GM12874 (cell line): ENCODE measurements around the gene GIPC3.

Source experiments
- TF ChIP-seq, protein P1 (sequence below): IDR thresholded peaks from 2 replicates; pipeline ENCODE4 v1.5.1; 2011; ENCODE audit warnings: low read depth, mild to moderate bottlenecking, control low read depth, low read length, moderate library complexity; ENCODE audit not compliant: insufficient read depth

GIPC3 gene

GRCh38 chr19:3551792-3552095 lies 33.5 kb upstream of the GIPC3 start:
- TF ChIP-seq, protein P1, sequence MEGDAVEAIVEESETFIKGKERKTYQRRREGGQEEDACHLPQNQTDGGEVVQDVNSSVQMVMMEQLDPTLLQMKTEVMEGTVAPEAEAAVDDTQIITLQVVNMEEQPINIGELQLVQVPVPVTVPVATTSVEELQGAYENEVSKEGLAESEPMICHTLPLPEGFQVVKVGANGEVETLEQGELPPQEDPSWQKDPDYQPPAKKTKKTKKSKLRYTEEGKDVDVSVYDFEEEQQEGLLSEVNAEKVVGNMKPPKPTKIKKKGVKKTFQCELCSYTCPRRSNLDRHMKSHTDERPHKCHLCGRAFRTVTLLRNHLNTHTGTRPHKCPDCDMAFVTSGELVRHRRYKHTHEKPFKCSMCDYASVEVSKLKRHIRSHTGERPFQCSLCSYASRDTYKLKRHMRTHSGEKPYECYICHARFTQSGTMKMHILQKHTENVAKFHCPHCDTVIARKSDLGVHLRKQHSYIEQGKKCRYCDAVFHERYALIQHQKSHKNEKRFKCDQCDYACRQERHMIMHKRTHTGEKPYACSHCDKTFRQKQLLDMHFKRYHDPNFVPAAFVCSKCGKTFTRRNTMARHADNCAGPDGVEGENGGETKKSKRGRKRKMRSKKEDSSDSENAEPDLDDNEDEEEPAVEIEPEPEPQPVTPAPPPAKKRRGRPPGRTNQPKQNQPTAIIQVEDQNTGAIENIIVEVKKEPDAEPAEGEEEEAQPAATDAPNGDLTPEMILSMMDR, result no peak

DNA sequence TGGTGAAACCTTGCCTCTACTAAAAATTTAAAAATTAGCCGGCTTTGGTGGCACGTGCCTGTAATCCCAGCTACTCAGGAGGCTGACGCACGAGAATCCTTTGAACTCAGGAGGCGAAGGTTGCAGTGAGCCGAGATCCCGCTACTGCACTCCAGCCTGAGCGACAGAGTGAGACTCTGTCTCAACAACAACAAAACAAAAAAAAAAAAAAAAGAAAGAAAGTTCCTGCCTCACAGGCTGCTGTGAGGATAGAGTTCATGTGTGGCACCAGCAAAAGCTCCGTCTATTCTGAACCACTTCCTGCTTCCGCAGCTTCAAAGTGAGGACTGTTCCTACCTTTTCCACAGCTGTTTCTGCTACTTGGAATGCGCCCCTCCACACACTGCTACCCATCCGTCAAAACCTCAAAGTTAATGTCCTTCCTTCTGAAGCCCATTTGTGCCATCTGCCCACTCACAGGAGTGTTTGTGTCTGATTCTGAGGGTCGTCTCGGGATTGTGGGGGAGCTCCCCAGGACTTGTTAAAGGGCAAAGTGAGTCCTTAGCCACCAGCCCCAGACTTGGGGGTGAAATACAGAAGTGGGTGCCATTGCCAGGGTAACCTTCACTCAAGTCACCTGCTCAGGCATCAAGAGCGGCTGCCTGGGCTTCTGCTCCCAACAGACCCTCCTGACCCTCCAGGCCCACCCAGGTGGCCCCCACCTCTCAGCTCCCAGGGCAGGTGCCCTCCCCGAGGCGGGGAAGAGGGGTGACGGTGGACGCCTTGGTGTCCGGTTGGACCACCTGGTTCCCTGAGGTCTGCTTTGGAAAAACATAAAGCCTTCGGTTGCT lies 30.8 kb upstream of the GIPC3 start:
- TF ChIP-seq, protein P1, result no peak

GRCh38 chr19:3555653-3556422 lies 29.4 kb upstream of the GIPC3 start:
- TF ChIP-seq, protein P1, result no peak

DNA sequence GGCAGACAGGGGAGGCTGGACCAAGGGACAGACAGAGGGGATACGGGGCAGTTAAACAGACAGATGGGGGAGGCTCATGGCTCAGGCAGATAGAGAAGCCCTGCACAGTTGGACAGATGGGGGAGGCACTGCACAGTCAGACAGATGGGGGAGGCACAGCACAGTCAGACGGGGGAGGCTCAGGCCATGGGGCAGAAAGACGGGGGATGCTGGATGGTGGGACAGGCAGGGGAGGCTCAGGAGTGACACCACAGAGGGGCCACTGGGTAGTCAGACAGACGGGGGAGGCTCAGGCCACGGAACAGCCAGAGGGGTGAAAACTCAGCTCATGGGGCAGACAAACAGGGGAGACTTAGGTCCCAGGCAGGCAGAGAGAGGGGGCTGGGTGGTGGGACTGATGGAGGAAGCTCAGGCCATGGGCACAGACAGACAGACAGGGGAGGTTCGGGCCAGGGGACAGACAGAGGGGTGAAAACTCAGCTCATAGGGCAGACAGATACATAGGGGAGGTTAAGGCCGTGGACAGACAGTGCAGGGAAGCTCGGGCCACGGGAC lies 28.8 kb upstream of the GIPC3 start:
- TF ChIP-seq, protein P1, result no peak

DNA sequence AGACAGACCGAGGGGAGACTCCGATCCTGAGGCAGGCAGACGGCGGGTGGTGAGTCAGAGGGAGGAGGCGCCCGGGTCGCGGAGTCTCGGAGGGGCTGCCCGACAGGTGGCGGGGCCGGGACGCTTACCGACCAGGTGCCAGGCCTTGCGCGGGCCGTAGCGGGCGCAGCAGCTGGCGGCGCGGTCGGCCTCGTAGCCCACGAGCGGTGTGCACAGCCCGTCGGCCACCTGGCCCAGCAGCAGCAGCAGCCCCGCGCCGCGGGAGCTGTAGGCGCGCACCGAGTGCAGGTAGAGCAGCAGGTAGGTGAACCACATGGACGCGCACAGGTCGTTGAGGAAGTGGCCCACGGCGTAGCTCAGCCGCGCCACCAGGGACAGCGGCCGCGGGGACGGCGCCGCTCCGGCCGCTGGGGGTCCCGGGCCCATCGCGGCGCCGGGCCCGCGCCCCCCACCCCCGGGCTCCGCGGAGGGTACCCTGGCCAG lies 28.3 kb upstream of the GIPC3 start:
- TF ChIP-seq, protein P1, result 0 out of 2 replicates have a peak, but pooled peaks have one; percentile 1

- TF ChIP-seq, protein P1, result no peak
These were observed 27.6 kb upstream of the GIPC3 start, which contains the start of gene MFSD12 for GRCh38 chr19:3557461-3558248. TSS of gene MFSD12 (minus strand) at chr19:3557586. CDS start at chr19:3557403, 183 bp downstream.
